ENCODE measurements around the gene APOL6. TPM values are rescaled to one million over a fixed set of nuclear protein-coding genes. Genes with fewer than 3 reads are reported as not detected.
A peak's percentile ranks its signal among the peaks of the same experiment; 100 is the strongest.

Gene APOL6
- total and polyA plus RNA-seq, 10 of the 15 experiments (the other 5 are each of a cell fraction or from before 2014, with no cell fraction given): 4.3 to 22.9 (median 9.3) TPM

DNA sequence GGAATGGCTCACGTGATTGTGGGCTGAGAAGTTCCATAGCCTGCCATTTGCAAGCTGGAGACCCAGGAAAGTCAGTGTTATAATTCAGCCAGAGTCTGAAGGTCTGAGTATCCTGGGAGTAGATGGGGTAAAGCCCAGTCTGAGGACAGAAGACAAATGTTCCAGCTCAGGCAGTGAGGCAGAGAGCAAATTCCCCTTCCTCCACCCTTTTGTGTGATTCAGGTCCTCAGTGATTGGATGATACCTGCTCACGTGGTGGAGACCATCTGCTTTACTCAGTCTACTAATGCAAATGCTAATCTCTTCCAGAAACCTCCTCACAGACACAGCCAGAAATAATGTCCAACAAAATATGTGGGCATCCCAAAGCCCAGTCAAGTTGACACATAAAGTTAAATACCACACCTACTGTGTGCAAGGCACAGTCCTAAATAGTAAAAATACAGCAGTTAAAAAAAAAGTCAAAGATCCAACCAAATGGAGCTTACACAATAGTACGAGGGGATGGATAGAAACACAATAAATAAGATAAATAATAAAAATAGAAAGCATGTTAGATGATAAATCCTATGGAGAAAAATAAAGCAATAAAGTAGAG, 13.2 kb upstream of the APOL6 start:
- peaks cover 6% of the 10 kb centered on the region for H3K4me1 ChIP-seq (ENCODE audit: control insufficient read depth, insufficient read depth, low read length)
- in situ Hi-C loops (cut with MboI) (no loop called here), intact Hi-C loops (cut with micrococcal nuclease; ENCODE audit: unreplicated experiment) (loop anchor here (5.0 kb wide), 1 partner anchor 107 kb away; no protein-coding TSS in a partner anchor)
- POLR2A ChIA-PET: no interaction called here
- no peak overlapping the region for H3K9ac ChIP-seq (ENCODE audit: control insufficient read depth, insufficient read depth, low read length)
- H3K79me2 ChIP-seq (ENCODE audit: control insufficient read depth, insufficient read depth, low read length): no peaks in the 10 kb centered on the region
- H3K27me3 ChIP-seq (replicated peaks in 1 of 2; ENCODE audit: control insufficient read depth in 2 of 2, insufficient read depth in 2 of 2, low read length in 1 of 2): no peaks in the 10 kb centered on the region
- H4K20me1 ChIP-seq (ENCODE audit: control insufficient read depth, insufficient read depth): no peaks in the 10 kb centered on the region
- peak; percentile 64 for FAIRE-seq
- ATAC-seq: peak; percentile 69
- H3K4me2 ChIP-seq (ENCODE audit: control insufficient read depth, insufficient read depth): 0 out of 2 replicates have a peak overlapping the region, but pooled peaks have one; percentile 22
- H2AFZ ChIP-seq (ENCODE audit: control insufficient read depth, low read depth, low read length): peak overlapping the region; percentile 45; the same call in 1 of the 2 replicates
- CTCF ChIA-PET: interaction anchor here (1.1 to 1.8 kb wide), 2 partner anchors 14 to 15 kb away, joined by 4 to 5 read pairs; no protein-coding TSS in a partner anchor
- no peaks in the 10 kb centered on the region for H3K9me3 ChIP-seq (replicated peaks; ENCODE audit: control insufficient read depth, insufficient read depth, low read length)
- SMC1A ChIA-PET (ENCODE audit: uncharacterized antibody, unreplicated experiment): interaction anchor here (0.9 to 2.1 kb wide), 3 partner anchors 13 to 284 kb away, joined by 3 to 12 read pairs (median 3); partner anchors contain the start of gene APOL6
- TF ChIP-seq ZNF622 (IDR thresholded peaks at IDR 0.05): no peak
- TF ChIP-seq, protein P1, sequence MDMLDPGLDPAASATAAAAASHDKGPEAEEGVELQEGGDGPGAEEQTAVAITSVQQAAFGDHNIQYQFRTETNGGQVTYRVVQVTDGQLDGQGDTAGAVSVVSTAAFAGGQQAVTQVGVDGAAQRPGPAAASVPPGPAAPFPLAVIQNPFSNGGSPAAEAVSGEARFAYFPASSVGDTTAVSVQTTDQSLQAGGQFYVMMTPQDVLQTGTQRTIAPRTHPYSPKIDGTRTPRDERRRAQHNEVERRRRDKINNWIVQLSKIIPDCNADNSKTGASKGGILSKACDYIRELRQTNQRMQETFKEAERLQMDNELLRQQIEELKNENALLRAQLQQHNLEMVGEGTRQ (IDR thresholded peaks at IDR 0.05; ENCODE audit: borderline replicate concordance, low read depth, low read length): peak; percentile 62
- TF ChIP-seq, protein P2, sequence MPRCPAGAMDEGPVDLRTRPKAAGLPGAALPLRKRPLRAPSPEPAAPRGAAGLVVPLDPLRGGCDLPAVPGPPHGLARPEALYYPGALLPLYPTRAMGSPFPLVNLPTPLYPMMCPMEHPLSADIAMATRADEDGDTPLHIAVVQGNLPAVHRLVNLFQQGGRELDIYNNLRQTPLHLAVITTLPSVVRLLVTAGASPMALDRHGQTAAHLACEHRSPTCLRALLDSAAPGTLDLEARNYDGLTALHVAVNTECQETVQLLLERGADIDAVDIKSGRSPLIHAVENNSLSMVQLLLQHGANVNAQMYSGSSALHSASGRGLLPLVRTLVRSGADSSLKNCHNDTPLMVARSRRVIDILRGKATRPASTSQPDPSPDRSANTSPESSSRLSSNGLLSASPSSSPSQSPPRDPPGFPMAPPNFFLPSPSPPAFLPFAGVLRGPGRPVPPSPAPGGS (IDR thresholded peaks at IDR 0.05; ENCODE audit: borderline replicate concordance, insufficient read depth, low read depth, low read length, poor library complexity, severe bottlenecking): peak; percentile 22
- TF ChIP-seq RAD51 (IDR thresholded peaks at IDR 0.05): peak; percentile 40; the same call in 1 of the 2 replicates
- TF ChIP-seq FOXM1 (IDR thresholded peaks at IDR 0.05; ENCODE audit: low read depth, low read length): no peak
- peak; percentile 73 for TF ChIP-seq NFYB (IDR thresholded peaks at IDR 0.05; ENCODE audit: insufficient read depth, low read depth, low read length)
- TF ChIP-seq, protein P3, sequence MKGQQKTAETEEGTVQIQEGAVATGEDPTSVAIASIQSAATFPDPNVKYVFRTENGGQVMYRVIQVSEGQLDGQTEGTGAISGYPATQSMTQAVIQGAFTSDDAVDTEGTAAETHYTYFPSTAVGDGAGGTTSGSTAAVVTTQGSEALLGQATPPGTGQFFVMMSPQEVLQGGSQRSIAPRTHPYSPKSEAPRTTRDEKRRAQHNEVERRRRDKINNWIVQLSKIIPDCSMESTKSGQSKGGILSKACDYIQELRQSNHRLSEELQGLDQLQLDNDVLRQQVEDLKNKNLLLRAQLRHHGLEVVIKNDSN (IDR thresholded peaks at IDR 0.05; ENCODE audit: borderline replicate concordance, extremely low read length, insufficient read depth, low read depth, low read length): peak; percentile 78
- TF ChIP-seq TCF7 (IDR thresholded peaks at IDR 0.05; ENCODE audit: borderline replicate concordance): no peak
- TF ChIP-seq EED (IDR thresholded peaks at IDR 0.05; ENCODE audit: low read depth): no peak
- no peak for TF ChIP-seq NFXL1 (IDR thresholded peaks at IDR 0.05; ENCODE audit: borderline replicate concordance)
- 47% methylated on average over 3 of the region's 3 CpGs for WGBS (ENCODE audit: insufficient coverage, insufficient replicate concordance, low lambda C conversion rate, missing lambda C conversion rate)
- no peak for DNase-seq (ENCODE audit: low read depth, low spot score)
- H3K4me3 ChIP-seq: no peak overlapping the region
- H3K27ac ChIP-seq (ENCODE audit: control insufficient read depth, insufficient read depth): no peak overlapping the region
- BruUV-seq (replicated peaks): no TSS peak
- no peaks in the 10 kb centered on the region for H3K36me3 ChIP-seq (ENCODE audit: control insufficient read depth in 2 of 2, insufficient read depth in 2 of 2, low read length in 1 of 2)
- RAD21 ChIA-PET (ENCODE audit: unreplicated experiment): interaction anchor here (0.7 to 2.5 kb wide), 2 partner anchors 13 to 43 kb away, joined by 3 to 10 read pairs; partner anchors contain the start of gene APOL6
